Measurements from ENCODE around the gene BAG1.

BAG1 gene

DNA sequence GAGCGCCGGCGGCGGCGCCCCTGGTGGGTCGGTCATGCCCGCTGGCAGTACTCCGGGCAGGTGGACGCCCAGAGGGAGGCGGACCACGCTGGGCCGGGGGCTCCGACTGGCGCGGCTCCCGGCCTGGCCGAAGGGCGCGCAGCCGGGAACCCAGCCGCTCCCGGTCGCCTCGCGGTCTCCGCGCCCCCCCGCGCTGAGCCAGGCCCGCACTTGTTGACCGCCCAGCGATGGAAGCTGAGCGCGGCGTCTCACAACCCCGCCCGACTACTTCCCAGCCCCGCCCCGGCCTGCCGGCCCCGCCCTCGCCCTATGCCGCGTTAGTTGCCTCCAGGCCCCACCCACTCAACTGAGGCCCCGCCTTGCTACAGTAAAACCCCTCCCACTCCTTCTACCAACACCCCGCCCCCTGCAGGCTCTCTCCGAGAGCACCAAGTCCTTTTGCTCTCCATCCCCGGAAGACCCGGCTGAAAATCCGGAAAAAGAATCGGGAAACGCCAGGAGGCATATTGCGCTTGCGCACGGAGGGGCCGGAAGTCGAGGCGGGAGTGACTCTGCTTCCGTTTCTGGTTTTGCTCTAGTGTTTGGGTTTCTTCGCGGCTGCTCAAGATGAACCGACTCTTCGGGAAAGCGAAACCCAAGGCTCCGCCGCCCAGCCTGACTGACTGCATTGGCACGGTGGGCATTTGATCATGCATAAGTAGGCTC lies at the start of gene BAG1, which contains the start of gene CHMP5:
Gene BAG1 (minus strand): TSS at position 236 of the 705 bp plus-strand sequence.
Gene CHMP5 (plus strand): TSS at position 577 of the 705 bp plus-strand sequence. CDS start 30 bp downstream, at position 607.
- DNase-seq (ENCODE audit: low read depth), result peak; percentile 99

DNA sequence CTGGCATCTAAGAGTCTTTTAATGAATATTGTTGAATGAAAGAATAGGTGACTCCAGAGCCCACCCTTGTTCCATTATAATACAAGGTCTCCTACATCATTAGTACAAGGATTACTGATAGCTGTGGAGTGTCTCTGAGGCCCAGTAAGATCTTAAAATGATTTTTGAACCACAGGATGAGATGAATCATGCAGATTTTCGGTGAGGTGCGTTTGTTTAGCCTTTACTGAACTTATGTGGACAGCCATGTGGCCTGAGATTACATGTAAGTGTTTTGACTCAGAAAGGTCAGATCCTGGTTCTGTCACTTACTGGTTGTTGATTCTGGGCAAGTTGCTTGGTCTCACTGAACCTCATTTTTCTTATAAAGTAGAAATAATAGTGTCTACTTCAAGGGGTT lies 47.4 kb upstream of the BAG1 start:
- no peak for DNase-seq (ENCODE audit: low read depth)

DNA sequence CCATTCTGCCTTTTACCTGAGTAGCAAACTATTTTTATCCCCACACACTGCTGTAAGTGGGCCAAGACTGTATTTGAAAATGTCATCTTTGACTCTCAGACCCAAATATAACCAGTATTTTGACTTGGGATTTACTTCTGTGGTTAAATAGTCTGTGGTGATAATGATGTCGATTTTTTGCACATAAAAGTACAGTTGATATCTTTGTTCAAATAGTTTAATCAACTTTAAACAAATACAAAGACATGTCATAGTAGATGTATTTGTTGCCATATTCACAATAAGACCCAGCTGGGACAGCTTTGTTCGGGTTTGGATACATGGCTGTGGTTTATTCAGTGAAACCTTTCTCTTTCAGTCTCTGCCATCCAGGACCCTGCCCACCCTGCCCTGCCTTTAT lies 46.2 kb upstream of the BAG1 start:
- DNase-seq (ENCODE audit: low read depth), result no peak

DNA sequence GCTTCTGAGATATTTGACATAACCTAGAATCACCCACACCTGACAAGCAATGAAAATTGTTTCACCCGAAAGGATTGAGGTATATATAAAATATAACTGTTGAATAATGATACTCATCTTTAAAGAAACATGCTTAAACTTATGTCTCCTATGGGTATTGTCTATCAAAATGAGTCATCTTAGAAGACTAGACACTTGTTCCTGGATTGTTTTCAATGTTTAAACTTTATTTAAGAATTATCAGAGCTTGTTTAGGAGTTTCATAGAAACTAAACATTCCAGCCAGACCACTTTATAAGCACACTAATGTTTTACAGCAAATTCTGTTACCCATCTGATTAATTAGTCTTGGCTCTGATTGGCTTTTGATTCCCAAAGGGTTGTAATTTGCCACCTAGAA lies 45.4 kb upstream of the BAG1 start:
- DNase-seq (ENCODE audit: low read depth), result no peak

DNA sequence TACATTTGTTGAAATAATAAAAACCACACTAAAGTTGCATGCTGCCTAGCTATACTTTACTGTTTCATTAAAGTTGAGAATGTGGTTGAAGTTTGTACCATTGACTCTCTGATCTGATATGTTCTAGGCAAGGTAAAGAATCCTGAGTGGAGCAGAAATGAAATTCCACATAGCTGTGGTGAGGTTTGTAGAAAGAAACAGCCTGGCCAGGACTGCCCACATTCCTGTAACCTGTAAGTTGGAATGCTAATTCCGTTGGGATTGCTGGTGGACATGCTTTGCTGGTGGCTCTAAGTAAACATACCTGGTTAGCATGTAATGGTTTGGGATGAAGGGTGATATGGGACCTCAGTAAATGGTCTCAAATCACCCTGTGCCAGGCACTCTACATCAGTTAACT lies 42.6 kb upstream of the BAG1 start:
- DNase-seq (ENCODE audit: low read depth), result no peak

DNA sequence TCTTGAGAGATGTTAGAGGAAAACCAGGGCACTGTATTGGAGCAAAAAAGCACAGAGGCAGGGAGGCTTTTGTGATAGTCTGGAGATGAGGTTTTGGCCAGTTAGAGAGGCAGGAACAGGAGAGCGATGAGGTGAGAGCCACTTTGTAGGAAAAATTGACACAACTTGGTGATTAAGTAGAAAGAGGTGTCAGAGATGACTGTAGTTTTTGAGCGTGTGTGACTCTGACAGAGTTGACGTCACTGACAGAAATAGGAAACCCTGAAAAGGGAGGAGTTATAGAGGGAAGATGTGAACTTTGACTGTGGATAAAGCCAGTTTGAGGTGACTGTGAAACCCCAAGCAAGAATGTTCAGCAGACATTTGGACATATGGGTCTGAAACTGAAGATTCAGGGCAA lies 41.5 kb upstream of the BAG1 start:
- DNase-seq (ENCODE audit: low read depth), result no peak

DNA sequence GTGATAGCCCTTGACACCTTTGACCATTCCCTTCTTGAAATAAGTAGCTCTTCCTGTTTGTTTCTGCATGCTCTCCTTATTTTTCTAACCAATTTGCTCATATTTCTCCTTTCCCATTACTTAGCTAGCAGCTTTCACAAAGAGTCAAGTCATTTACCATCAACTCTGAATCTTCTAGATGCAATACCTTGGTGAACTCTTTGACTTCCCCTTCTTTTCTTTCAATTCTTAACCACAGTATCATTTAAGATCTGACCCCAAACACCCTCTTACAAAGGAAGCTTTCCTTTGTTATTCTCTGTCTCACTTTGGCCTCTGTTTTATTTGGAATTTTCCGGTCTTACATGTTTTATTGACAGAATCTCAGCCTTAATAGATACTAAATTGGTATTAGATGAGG lies 39.9 kb upstream of the BAG1 start:
- DNase-seq (ENCODE audit: low read depth), result no peak

DNA sequence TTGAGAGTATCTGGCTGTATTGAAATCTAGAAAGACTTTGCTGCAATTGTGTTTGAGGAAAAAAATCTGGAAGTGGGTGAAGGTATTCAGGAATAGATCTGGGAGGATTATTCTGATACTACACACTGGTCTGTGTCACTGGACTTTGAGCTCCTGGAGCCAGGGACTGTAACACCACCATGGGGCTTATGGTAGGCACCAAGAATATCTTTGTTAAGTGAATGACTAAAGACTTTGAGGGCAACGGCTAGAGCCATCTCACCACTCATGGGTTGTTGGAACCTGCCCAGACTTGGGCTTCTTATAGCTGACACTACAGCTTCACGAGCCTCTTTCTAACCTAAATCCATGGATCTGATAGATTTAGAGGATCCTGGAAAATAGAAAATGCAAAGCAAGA lies 36.0 kb upstream of the BAG1 start:
- DNase-seq (ENCODE audit: low read depth), result no peak

DNA sequence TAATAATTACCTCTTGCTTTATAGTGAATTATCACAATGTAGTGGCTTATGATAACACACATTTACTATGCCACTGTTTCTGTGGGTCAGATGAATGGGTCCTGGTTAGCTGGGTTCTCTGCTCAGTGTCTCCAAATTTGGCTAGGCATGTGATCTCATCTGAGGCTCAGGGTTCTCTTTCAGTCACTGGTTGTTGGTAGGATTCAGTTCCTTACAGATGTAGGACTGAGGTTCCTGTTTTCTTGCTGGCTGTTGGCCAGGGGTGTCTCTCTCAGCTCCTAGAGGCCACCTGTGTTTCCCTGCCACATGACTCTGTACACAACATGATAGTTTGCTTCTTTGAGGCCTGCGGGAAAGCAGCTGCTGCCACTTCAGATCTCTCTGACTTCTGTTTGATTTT lies 32.9 kb upstream of the BAG1 start:
- DNase-seq (ENCODE audit: low read depth), result no peak

DNA sequence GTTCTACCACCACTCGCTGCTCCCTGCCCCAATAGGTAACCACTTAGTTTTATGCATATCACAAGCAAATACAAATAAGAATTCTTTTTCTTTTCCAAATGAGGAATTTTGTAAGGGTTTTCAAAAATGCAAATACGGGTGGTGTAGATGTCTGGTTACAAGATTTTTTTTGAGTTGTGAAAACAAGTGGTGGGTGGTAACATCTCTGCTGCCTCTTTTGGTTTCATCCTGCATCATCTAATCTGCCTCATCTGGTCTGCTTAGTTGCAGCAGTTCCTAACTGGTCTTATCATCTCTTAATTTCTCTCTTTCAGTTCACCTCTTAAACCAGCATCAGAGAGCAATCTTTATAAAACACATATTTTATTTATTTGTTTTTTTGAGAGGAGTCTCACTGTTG lies 31.1 kb upstream of the BAG1 start:
- DNase-seq (ENCODE audit: low read depth), result no peak

DNA sequence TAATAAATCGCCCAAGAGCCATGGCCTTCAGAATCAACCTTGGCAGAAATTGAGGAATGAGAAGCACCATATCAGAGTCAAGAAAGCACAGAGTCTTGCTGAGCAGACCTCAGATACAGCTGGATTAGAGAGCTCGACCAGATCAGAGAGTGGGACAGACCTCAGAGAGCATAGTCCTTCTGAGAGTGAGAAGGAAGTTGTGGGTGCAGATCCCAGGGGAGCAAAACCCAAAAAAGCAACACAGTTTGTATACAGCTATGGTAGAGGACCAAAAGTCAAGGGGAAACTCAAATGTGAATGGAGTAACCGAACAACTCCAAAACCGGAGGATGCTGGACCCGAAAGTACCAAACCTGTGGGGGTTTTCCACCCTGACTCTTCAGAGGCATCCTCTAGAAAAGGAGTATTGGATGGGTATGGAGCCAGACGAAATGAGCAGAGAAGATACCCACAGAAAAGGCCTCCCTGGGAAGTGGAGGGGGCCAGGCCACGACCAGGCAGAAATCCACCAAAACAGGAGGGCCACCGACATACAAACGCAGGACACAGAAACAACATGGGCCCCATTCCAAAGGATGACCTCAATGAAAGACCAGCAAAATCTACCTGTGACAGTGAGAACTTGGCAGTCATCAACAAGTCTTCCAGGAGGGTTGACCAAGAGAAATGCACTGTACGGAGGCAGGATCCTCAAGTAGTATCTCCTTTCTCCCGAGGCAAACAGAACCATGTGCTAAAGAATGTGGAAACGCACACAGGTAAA lies 30.3 kb upstream of the BAG1 start:
- DNase-seq (ENCODE audit: low read depth), result no peak

DNA sequence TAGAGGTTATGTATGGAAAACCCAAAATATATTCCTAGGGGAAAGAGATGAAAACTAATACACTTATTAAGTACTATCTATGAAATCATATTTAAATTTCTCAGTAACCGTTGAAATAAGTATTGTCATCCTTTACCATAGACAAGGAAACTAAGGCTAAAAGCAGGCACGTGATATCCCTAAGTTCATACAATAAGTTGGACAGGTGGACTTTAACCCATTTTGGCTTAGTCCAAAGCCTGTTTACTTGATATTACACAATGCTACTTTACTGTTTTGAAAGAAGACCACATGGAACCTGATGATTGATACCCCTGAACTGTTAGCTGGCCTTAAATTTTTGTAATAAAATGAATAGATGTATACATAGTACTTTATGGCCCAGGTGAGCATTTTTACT lies 29.3 kb upstream of the BAG1 start:
- no peak for DNase-seq (ENCODE audit: low read depth)

DNA sequence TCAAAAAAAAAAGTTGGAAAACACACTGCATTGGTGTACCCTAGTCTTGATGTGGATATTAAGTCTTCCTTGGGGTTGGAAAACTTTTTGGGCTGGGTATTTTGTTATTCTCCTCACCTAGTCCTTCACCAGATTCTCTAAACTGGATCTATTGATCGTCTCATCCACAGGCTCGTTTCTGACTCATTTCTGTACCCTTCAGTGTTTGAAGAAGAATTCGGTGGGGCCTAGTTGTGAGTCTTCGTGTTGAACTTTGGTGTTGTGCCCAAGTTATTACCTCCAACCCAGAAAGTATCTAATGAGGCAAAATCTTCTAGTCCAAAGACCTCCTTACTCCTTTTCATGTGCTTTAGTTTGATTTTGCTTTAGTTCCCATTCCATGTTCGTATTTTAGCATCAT lies 27.4 kb upstream of the BAG1 start:
- DNase-seq (ENCODE audit: low read depth), result no peak

DNA sequence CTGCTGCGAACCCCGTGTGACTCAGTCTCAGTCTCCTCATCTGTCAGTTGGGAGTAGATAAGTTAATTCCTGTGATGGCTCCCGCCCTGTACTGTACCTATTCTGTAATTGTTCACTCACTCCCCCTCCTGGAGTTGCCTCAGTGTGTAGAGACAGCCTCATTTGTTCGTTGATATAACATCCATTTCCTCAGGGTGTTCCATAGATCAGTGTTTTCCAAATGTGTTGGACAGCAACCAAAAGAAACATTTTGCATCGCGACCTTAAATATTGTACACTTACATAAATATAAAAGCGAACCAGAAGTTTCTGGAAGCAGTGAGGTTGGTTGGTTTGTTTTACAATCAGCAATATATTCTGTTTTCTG lies 26.5 kb upstream of the BAG1 start:
- DNase-seq (ENCODE audit: low read depth), result no peak

DNA sequence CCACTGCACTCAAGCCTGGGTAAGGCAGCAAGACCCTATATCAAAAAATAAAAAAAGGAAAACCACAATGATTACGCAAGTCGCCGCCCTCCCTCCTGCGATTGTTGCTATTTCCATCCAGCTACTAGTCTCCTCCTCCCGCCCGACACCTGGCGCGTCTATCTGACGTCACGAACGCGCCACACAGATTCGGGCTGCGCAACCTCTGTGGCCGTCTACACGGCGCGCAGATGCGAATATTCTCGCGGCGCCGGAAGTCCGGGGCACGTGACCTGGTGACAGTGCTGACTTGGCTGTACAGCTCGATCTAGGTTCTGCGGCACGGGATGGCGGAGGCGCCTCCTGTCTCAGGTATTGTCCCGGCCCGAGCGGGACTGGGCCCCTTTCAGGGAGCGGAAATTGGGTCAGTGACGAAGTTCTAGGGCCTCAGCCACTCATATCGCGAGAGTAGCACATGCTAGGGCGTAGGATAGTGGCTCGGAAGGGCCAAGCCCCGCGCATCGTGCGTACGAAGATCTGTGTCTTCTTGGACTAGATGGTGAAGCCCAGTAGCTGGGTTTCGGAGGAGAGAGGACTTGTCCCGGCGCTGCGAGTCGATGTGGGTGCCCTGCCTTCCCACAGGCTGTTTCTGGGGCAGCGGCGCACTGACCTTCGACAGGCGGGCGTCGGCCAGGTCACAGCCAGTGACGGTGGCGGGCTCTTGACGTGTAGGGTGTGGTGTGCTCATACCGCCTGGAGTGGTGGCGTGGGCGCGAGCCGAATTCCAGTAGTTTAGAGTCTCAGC lies 25.9 kb upstream of the BAG1 start, which contains the start of gene NFX1:
Gene NFX1 (plus strand): TSS at position 270 of the 784 bp plus-strand sequence. CDS start 57 bp downstream, at position 327.
- peak; percentile 98 for DNase-seq (ENCODE audit: low read depth)

DNA sequence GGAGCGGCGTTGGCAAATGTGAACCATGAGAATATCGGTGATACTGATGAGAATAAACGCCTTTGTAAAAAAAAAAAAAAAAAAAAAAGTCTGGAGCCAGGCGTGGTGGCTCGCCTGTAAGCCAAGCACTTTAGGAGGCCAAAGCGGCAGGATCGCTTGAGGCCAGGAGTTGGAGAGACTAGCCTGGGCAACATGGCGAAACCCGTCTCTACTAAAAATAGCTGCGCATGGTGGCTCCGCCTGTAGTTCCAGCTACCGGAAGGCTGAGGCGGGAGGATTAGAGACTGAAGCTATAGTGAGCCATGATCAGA lies 25.4 kb upstream of the BAG1 start:
- DNase-seq (ENCODE audit: low read depth), result no peak

DNA sequence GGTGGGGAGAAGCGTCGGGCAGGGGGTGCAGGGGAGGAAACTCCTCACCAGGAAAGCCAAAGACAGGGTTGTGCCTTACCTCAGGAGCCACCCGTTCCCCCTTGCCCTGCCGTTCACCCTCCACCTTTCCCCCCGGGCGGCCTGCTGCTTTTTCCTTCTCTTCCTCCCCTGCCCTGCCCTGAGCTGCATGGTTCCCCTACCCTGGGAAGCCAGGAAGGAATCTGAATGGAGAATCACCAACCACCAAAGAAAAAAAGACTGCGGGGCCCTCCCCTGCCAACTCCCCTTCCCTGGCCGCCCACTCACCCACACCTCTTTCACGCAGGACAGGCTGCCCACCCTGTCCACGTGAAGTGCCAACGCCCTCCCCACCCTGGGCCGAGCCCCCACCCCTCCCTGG lies 25.0 kb upstream of the BAG1 start:
- peak; percentile 13 for DNase-seq (ENCODE audit: low read depth)

DNA sequence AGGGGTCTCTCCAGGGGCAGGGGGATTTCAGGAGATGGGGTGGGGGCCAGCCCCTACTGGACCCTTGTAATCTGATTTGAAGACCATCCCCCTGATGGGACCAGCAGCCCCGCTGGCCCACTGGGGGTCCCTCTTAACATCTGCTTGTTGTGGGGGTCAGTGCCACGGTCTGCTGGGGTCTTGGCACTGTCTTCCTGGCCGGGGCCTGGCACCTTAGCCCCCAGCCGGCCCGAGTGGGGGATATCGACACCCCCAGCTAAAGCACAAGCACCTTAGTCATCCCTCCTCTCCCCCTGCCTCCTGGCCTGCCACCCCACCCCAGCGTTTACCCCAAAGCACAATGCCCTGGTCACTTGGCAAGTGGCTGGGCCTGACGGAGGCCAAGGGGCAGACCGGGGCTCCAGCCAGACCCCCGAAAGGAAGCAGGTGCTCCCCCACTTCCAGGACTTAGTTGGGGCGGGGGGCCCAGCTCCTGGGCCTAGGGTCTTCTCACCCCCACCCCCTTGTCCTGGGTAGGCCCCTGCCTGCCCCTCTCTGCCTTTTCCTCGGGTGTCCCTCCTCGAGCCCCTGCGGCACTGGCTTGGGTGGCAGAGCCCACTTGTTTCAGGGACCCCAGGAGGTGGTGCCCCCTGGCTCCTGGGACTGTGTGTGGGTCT lies 24.4 kb upstream of the BAG1 start:
- DNase-seq (ENCODE audit: low read depth), result no peak

DNA sequence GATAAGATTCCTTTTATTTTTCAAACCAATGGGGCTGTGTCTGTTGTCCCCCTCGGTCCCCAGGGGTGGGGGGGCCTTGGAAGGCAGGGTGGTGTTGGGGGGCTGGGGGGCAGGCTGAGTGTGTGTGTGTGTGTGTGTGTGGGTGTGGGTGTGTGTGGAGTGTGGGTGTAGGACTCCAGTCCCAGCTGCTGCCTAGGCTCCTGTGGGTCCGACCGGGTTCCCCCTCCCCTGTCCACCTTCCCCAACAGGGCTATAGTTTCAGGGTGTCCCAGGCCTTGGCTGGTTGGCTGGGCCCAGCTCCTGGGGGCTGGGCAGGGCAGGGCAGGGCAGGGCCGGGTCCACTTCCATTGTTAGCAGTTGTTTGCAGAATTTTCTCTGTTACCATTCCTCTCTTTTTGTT lies 23.7 kb upstream of the BAG1 start:
- no peak for DNase-seq (ENCODE audit: low read depth)

DNA sequence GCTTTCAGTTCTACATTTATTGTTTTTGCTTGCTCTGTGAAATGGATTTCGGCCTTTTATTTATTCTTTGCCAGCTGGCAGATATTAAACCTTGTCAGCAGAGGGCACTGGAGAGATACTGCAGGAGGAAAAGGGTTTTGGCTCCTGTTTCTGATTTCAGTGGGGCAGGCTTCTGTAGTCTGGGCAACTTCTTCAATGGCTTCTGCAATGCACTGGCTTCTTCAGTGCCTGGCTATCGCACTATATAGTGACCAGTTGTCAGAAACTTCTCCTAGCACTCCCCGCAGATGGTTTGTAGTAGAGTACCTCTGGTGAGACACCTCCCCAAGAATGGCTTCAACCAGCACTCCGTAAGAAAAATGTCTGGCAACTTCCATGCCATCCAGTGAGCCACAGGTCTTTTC lies 22.6 kb upstream of the BAG1 start:
- no peak for DNase-seq (ENCODE audit: low read depth)

DNA sequence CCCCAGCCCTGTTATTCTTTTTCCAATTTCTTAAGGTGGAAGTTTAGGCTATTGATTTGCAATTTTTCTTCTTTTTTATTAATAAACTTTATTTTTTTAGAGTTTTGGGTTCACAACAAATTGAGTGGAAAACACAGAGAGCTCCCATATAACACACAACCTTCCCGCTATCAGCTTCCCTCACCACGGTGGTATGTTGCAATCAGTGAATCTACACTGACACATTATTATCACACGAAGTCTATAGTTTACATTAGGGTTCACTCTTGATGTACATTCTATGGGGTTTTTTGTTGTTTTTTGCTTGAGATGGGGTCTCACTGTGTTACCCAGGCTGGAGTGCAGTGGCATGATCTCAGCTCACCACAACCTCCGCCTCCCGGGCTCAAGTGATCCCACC lies 21.0 kb upstream of the BAG1 start:
- no peak for DNase-seq (ENCODE audit: low read depth)

DNA sequence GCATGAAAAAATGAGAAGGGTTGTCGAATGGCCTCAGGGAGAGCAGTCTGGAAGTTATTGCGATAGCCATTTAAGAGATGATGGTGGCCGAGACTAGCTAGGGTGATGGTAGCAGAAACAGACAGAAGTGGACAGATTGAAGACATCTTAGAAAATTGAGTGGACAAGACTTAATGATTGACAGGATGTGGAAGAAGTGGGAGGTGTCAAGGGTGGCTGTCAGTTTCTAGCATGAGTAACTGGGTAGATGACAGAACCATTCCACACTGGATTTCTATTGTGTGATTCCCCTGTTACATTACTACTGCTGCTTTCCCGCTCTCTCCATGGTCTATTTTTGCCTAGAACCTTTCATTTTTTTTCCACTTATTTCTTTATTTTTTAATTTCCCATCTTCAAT lies 13.0 kb upstream of the BAG1 start:
- no peak for DNase-seq (ENCODE audit: low read depth)

DNA sequence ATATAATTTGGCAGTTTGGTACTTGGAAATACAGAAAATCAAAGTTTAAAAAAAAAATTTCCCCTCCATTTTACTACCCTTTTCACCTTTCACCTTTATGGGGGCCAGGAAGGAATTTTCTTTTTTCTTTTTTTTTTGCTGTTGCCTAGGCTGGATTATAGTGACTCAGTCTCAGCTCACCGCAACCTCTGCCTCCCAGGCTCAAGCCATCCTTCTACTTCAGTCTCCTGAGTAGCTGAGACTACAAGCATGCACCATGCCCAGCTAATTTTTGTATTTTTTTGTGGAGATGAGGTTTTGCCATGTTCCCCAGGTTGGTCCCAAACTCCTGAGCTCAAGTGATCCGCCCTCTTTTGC lies 9.4 kb upstream of the BAG1 start:
- DNase-seq (ENCODE audit: low read depth), result no peak
